ENCODE results near the gene MAGI2.

MAGI2 gene

DNA sequence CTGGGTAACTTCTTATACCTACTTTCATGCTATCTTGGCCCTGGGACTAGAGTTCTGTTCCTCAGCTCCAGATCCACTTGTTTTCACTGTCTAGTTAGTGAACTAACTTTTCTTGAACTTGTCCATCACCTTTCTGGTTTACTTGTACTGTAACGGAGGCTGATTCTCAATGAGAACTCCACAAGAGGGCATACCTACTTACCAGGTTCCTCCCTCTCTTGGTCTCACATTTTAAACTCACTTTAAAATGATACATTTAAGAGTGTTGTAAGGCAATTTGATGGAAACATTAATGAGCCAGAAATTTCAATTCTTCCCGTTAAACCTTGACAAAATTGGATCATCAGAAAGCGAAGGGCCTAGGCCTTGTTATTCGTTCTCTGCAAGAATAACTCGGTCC, 111.6 kb downstream of the MAGI2 start:
- H3K36me3 ChIP-seq (ENCODE audit: control insufficient read depth in 2 of 2, insufficient read depth in 2 of 2, low read length in 2 of 2), result no peaks in the 10 kb centered on the region
- H3K27ac ChIP-seq (ENCODE audit: low read length), result no peak overlapping the region
- H3K9ac ChIP-seq (ENCODE audit: low read length in 2 of 2), result no peak overlapping the region
- H3K4me1 ChIP-seq (ENCODE audit: control insufficient read depth, insufficient read depth, low read length), result no peaks in the 10 kb centered on the region
- H3K4me3 ChIP-seq (ENCODE audit: low read length in 2 of 2), result no peak overlapping the region
- H3K27me3 ChIP-seq (ENCODE audit: control insufficient read depth in 1 of 2, insufficient read depth in 2 of 2, low read length in 2 of 2), result no peaks in the 10 kb centered on the region
- H3K9me3 ChIP-seq (ENCODE audit: control insufficient read depth in 2 of 2, low read length in 2 of 2), result no peaks in the 10 kb centered on the region

DNA sequence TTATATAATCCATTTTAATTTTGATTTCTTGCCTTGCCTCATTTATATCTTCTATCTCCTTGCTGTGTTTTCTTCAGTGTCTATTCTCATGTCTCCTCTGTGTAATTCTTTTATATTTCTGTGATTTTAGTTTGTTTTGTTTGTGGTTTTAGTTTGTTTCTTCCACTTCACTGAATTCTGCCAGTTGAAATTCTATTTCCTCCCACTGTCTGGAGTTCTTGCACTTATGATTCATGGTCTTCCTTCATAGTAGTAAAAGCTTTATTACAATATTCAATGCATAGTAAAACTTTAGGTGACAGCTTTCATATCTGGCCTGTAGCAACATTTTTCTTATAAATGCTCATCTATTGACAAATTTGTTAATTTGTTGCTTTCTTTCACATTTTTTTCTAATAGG, 113.3 kb downstream of the MAGI2 start:
- H3K4me1 ChIP-seq (ENCODE audit: control insufficient read depth, insufficient read depth, low read length), result no peaks in the 10 kb centered on the region
- H3K27ac ChIP-seq (ENCODE audit: low read length), result no peak overlapping the region
- H3K9ac ChIP-seq (ENCODE audit: low read length in 2 of 2), result no peak overlapping the region

DNA sequence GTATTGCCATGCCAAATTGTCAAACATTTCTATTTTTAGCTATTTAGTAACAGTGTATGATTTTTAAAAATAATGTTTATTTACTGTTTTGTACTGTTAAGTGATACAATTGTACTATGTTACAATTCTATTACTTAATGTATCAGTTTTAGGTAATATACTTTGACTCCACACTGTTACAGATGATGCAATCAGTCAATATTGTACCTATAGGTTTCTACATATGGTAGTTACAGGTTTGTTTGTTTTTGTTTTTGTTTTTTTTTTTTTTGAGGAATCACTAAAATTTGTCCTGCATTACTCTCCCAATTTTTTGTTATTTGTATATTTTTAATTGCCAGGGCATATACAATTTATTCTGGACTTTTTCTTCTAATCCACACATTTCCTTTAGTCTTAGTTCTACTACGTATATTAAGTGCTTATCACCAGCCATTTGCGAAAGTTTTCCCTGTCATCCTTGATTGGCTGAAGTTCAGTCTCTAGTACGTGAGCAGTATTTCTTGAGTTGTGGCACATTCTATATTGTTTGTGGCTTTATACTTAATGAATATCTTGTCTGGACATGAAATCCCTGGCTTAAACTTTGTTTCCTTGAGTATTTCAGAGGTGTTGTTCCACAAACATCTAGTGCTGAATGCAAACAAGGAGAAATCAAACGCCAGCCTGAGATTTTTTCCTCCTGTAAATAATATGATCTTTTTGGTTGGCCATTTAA, 114.1 kb downstream of the MAGI2 start:
- Histone ChIP-seq H3K27ac (ENCODE audit: low read length) (no peak overlapping the region), H3K36me3 (ENCODE audit: control insufficient read depth in 2 of 2, insufficient read depth in 2 of 2, low read length in 2 of 2) (no peaks in the 10 kb centered on the region), H3K4me1 (ENCODE audit: control insufficient read depth, insufficient read depth, low read length) (no peaks in the 10 kb centered on the region), H3K4me3 (ENCODE audit: low read length in 2 of 2) (no peak overlapping the region), H3K9me3 (ENCODE audit: control insufficient read depth in 2 of 2, low read length in 2 of 2) (no peaks in the 10 kb centered on the region), H3K27me3 (ENCODE audit: control insufficient read depth in 1 of 2, insufficient read depth in 2 of 2, low read length in 2 of 2) (no peaks in the 10 kb centered on the region), H3K9ac (ENCODE audit: low read length in 2 of 2) (no peak overlapping the region)

More for the DNA sequence above, 113.3 kb downstream of the MAGI2 start:
- no peaks in the 10 kb centered on the region for H3K36me3 ChIP-seq (ENCODE audit: control insufficient read depth in 2 of 2, insufficient read depth in 2 of 2, low read length in 2 of 2)
- H3K9me3 ChIP-seq (ENCODE audit: control insufficient read depth in 2 of 2, low read length in 2 of 2), result no peaks in the 10 kb centered on the region
- H3K27me3 ChIP-seq (ENCODE audit: control insufficient read depth in 1 of 2, insufficient read depth in 2 of 2, low read length in 2 of 2), result no peaks in the 10 kb centered on the region
- H3K4me3 ChIP-seq (ENCODE audit: low read length in 2 of 2), result no peak overlapping the region

DNA sequence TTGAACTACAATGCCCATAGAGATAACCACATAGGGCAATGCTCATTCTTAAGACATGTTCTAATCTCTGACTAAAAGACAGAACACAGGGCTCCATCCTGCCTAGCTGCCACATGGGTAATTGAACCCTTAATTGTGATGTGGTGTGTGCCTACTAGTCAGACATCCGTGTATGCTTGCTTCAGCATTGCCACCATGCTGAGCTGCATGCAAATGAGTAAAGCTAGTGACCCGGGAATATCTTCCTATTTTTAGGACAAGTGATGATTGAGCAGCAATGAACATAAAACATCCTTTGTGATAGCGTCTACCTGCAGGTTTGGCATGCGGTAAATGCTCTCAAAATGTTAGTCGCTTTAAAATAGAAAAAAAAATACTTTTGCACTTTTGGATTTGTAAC, 115.8 kb downstream of the MAGI2 start:
- H3K27me3 ChIP-seq (ENCODE audit: control insufficient read depth in 1 of 2, insufficient read depth in 2 of 2, low read length in 2 of 2), result no peaks in the 10 kb centered on the region

DNA sequence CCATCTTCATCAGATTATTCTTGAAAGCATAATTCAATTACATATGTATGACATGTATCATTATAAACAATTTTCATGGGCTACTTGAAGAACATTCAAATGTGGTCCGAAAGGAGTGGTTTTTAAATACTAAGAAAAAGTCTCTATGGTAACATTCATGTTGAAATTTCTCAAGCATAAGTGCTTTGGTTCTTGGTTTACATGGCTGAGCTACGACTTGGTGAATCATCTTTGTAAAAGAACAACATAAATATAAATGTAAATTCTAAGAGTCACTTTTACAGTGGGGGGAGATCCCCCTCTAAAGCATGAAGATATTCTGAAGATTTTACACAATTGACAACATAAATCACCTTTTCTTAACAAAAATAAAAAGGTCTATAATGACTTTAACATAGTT, 118.6 kb downstream of the MAGI2 start:
- Histone ChIP-seq H3K27ac (ENCODE audit: low read length) (no peak overlapping the region), H3K27me3 (ENCODE audit: control insufficient read depth in 1 of 2, insufficient read depth in 2 of 2, low read length in 2 of 2) (no peaks in the 10 kb centered on the region), H3K36me3 (ENCODE audit: control insufficient read depth in 2 of 2, insufficient read depth in 2 of 2, low read length in 2 of 2) (no peaks in the 10 kb centered on the region), H3K4me1 (ENCODE audit: control insufficient read depth, insufficient read depth, low read length) (no peaks in the 10 kb centered on the region), H3K9me3 (ENCODE audit: control insufficient read depth in 2 of 2, low read length in 2 of 2) (no peaks in the 10 kb centered on the region), H3K9ac (ENCODE audit: low read length in 2 of 2) (no peak overlapping the region), H3K4me3 (ENCODE audit: low read length in 2 of 2) (no peak overlapping the region)

More for the DNA sequence above, 115.8 kb downstream of the MAGI2 start:
- no peaks in the 10 kb centered on the region for H3K4me1 ChIP-seq (ENCODE audit: control insufficient read depth, insufficient read depth, low read length)
- no peak overlapping the region for H3K27ac ChIP-seq (ENCODE audit: low read length)
- H3K4me3 ChIP-seq (ENCODE audit: low read length in 2 of 2), result no peak overlapping the region
- H3K9ac ChIP-seq (ENCODE audit: low read length in 2 of 2), result no peak overlapping the region
- no peaks in the 10 kb centered on the region for H3K9me3 ChIP-seq (ENCODE audit: control insufficient read depth in 2 of 2, low read length in 2 of 2)
- no peaks in the 10 kb centered on the region for H3K36me3 ChIP-seq (ENCODE audit: control insufficient read depth in 2 of 2, insufficient read depth in 2 of 2, low read length in 2 of 2)

DNA sequence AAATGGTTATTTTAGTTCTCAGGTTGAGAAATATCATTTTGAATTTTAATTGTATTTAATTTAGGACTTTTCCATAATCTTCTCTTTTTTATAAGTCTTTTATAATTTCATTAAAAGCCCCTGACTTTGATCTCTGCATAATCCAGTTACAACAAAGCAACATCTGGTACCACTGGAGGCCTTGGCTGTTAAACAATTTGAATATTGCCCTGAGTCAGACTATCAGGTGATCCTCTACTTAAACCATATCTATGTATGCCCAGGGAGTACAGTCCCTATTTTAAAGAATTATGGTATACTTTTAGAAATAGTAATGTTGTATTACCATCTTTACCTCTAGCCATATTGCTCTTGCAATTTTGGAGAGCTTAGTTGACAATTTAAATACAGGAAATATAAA, 119.1 kb downstream of the MAGI2 start:
- Histone ChIP-seq H3K9me3 (ENCODE audit: control insufficient read depth in 2 of 2, low read length in 2 of 2) (no peaks in the 10 kb centered on the region), H3K9ac (ENCODE audit: low read length in 2 of 2) (no peak overlapping the region), H3K27me3 (ENCODE audit: control insufficient read depth in 1 of 2, insufficient read depth in 2 of 2, low read length in 2 of 2) (no peaks in the 10 kb centered on the region), H3K36me3 (ENCODE audit: control insufficient read depth in 2 of 2, insufficient read depth in 2 of 2, low read length in 2 of 2) (no peaks in the 10 kb centered on the region), H3K4me3 (ENCODE audit: low read length in 2 of 2) (no peak overlapping the region), H3K4me1 (ENCODE audit: control insufficient read depth, insufficient read depth, low read length) (no peaks in the 10 kb centered on the region), H3K27ac (ENCODE audit: low read length) (no peak overlapping the region)

DNA sequence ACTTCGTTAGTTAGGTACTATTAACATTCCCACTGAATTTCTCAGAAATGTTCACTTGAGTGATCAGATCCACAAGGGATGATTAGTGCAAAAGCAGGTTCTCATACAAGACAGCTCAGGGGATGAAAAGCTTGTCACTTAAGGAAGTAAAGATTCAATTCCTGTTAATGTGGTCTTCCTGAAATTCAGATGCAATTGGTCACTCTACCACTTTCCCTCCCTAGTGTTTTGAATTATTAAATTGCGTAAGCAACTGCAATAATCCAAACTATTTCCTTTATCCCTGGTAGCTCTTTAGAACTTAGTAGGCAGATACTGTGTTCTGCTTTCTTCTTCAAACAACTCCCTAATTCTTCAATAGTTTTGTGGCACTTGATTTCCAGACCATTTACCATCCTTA, 121.4 kb downstream of the MAGI2 start:
- Histone ChIP-seq H3K27ac (ENCODE audit: low read length) (no peak overlapping the region), H3K36me3 (ENCODE audit: control insufficient read depth in 2 of 2, insufficient read depth in 2 of 2, low read length in 2 of 2) (no peaks in the 10 kb centered on the region), H3K9ac (ENCODE audit: low read length in 2 of 2) (no peak overlapping the region), H3K27me3 (ENCODE audit: control insufficient read depth in 1 of 2, insufficient read depth in 2 of 2, low read length in 2 of 2) (no peaks in the 10 kb centered on the region), H3K4me1 (ENCODE audit: control insufficient read depth, insufficient read depth, low read length) (no peaks in the 10 kb centered on the region), H3K4me3 (ENCODE audit: low read length in 2 of 2) (no peak overlapping the region), H3K9me3 (ENCODE audit: control insufficient read depth in 2 of 2, low read length in 2 of 2) (no peaks in the 10 kb centered on the region)

DNA sequence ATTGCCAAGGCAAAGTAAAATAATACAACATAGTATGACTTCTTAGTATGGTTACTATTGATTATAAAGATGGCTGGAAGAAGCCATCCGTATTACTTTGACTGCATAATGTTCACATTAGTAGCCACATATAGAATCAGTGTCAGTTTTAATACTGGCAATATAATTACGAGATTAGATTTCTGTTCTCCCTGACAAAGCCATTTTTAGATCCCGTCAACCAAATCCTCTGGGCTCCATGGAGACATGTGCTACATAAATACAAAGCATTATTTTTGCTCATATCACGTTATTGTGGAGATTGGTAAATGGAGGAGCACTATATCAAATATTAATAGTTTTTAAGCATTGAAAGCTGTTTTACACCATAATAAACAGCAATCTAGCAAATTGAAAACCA, 124.0 kb downstream of the MAGI2 start:
- no peaks in the 10 kb centered on the region for H3K4me1 ChIP-seq (ENCODE audit: control insufficient read depth, insufficient read depth, low read length)
- no peaks in the 10 kb centered on the region for H3K27me3 ChIP-seq (ENCODE audit: control insufficient read depth in 1 of 2, insufficient read depth in 2 of 2, low read length in 2 of 2)
- H3K9ac ChIP-seq (ENCODE audit: low read length in 2 of 2), result no peak overlapping the region
- no peaks in the 10 kb centered on the region for H3K36me3 ChIP-seq (ENCODE audit: control insufficient read depth in 2 of 2, insufficient read depth in 2 of 2, low read length in 2 of 2)
- no peak overlapping the region for H3K4me3 ChIP-seq (ENCODE audit: low read length in 2 of 2)
- H3K27ac ChIP-seq (ENCODE audit: low read length), result no peak overlapping the region
- no peaks in the 10 kb centered on the region for H3K9me3 ChIP-seq (ENCODE audit: control insufficient read depth in 2 of 2, low read length in 2 of 2)

DNA sequence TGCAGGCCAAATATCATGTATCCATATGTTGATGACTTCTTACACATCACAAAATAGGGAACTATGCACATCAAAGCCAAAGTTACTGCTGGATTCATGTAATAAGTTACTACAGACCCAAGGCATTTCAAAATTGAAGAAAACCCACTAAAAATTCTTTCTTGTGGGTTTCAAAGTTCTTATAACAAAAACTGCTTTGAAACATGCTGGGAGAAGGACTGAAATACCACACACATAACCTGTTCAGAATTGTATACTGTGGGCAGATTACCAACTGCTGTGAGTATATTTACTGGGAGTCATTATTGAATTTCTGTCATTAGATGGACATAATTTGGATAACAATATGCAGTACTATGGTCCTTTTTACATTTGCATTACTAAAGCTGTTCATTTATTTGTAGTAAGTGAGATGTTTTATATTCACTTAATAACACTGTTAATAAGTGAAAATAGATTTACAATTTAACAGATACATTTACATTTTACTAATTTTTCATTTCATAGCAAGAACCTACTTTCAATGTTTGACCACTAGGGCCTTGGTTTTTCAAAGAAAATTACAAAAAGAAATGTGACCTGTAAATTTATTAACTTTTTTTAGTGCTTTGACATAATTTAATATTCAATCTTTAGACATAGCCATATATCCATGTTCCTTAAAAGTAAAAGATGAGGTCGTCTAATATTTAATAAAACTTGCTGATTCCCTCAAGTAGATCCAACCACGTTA, 132.6 kb downstream of the MAGI2 start:
- no peaks in the 10 kb centered on the region for H3K36me3 ChIP-seq (ENCODE audit: control insufficient read depth in 2 of 2, insufficient read depth in 2 of 2, low read length in 2 of 2)
- H3K9ac ChIP-seq (ENCODE audit: low read length in 2 of 2), result no peak overlapping the region
- no peak overlapping the region for H3K4me3 ChIP-seq (ENCODE audit: low read length in 2 of 2)
- no peaks in the 10 kb centered on the region for H3K9me3 ChIP-seq (ENCODE audit: control insufficient read depth in 2 of 2, low read length in 2 of 2)
- peaks cover 4% of the 10 kb centered on the region for H3K4me1 ChIP-seq (ENCODE audit: control insufficient read depth, insufficient read depth, low read length)
- no peaks in the 10 kb centered on the region for H3K27me3 ChIP-seq (ENCODE audit: control insufficient read depth in 1 of 2, insufficient read depth in 2 of 2, low read length in 2 of 2)
- no peak overlapping the region for H3K27ac ChIP-seq (ENCODE audit: low read length)

DNA sequence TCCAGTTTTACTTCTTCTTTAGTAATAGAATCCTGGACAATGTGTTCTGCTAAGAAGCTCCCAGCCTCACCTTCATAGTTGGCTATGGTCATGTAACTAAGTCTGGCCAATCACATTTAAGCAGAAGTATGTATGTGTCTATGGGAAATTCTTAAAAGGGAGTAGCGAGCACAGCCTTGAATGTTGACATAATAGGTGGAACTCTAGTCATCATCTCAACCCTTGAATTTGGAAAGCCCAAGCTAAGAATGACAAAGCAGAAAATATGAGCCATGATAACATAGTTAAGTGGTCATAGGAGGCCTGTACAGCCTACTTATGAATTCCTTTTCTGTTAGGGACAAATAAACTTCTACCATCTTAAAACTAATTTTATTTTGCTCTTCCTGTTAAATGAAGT, 134.1 kb downstream of the MAGI2 start:
- Histone ChIP-seq H3K36me3 (ENCODE audit: control insufficient read depth in 2 of 2, insufficient read depth in 2 of 2, low read length in 2 of 2) (no peaks in the 10 kb centered on the region), H3K27ac (ENCODE audit: low read length) (no peak overlapping the region), H3K9ac (ENCODE audit: low read length in 2 of 2) (no peak overlapping the region), H3K4me3 (ENCODE audit: low read length in 2 of 2) (no peak overlapping the region), H3K9me3 (ENCODE audit: control insufficient read depth in 2 of 2, low read length in 2 of 2) (no peaks in the 10 kb centered on the region), H3K27me3 (ENCODE audit: control insufficient read depth in 1 of 2, insufficient read depth in 2 of 2, low read length in 2 of 2) (no peaks in the 10 kb centered on the region), H3K4me1 (ENCODE audit: control insufficient read depth, insufficient read depth, low read length) (peaks cover 4% of the 10 kb centered on the region)

DNA sequence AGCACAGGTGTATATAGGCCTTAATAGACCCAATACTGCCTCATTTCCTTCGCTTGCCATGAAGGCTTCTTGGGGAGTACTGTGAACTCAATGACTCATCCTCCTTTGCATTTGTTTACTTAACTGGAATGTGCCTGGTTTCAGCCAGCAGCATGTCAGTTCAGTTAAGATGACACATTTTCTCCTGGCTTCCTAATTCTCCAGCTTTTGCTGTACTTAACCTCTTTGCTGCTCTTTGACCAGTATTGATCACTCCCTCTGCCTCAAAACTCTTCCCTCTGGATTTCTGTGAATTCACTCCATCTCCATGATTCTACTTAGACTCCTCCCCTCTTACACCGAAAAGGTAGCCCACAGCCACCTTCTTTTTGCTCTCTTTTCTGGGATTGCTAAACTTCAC, 135.7 kb downstream of the MAGI2 start:
- H3K4me1 ChIP-seq (ENCODE audit: control insufficient read depth, insufficient read depth, low read length), result peaks cover 4% of the 10 kb centered on the region
- no peaks in the 10 kb centered on the region for H3K36me3 ChIP-seq (ENCODE audit: control insufficient read depth in 2 of 2, insufficient read depth in 2 of 2, low read length in 2 of 2)
- H3K9ac ChIP-seq (ENCODE audit: low read length in 2 of 2), result no peak overlapping the region
- no peak overlapping the region for H3K27ac ChIP-seq (ENCODE audit: low read length)
- no peak overlapping the region for H3K4me3 ChIP-seq (ENCODE audit: low read length in 2 of 2)
- H3K9me3 ChIP-seq (ENCODE audit: control insufficient read depth in 2 of 2, low read length in 2 of 2), result no peaks in the 10 kb centered on the region
- no peaks in the 10 kb centered on the region for H3K27me3 ChIP-seq (ENCODE audit: control insufficient read depth in 1 of 2, insufficient read depth in 2 of 2, low read length in 2 of 2)
